ENCODE results near the gene SLC8A3. TPM values are rescaled to one million over a fixed set of nuclear protein-coding genes. Genes with fewer than 3 reads are reported as not detected.

Gene SLC8A3
- total RNA-seq, 3 donors from 2014 or later, result 0.15 to 0.21 (median 0.16) TPM

- no peaks in the 10 kb centered on the region for H3K9me3 Mint-ChIP-seq
Observed at GRCh38 chr14:70189456-70190077, 816 bp upstream of the SLC8A3 start.

DNA sequence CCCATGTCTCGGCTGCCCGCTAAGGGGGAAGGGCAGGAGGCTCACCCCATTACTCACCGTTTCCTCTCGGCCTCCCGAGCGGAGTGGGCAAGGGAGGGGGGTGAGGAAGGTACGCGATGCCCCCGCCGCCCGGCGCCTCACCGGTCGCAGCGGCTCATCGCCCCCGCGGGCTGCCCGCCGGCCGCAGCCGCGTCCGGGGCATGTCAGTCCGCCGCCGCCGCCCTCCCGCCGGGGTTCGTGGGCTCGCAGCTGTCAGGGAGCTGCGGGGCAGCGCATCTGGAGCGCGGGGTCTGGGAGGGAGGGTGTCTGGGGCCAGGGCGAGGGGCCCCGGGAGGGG, 461 bp downstream of the SLC8A3 start:
- no peak for DNase-seq
- no peaks in the 10 kb centered on the region for H3K36me3 Mint-ChIP-seq (ENCODE audit: insufficient read depth)
- peaks cover 57% of the 10 kb centered on the region for H3K27me3 Mint-ChIP-seq (ENCODE audit: low read depth)
- peak; percentile 25 to 39 for ATAC-seq
- no peaks in the 10 kb centered on the region for H3K9me3 Mint-ChIP-seq
- H3K4me3 Mint-ChIP-seq, result peak overlapping the region; percentile 66
- H3K4me1 Mint-ChIP-seq (ENCODE audit: low read depth), result peaks cover 18% of the 10 kb centered on the region

More at GRCh38 chr14:70189456-70190077, 816 bp upstream of the SLC8A3 start:
- no peak for DNase-seq
- H3K4me3 Mint-ChIP-seq, result peak overlapping the region; percentile 64
- H3K4me1 Mint-ChIP-seq (ENCODE audit: low read depth), result peaks cover 18% of the 10 kb centered on the region
- H3K36me3 Mint-ChIP-seq (ENCODE audit: insufficient read depth), result no peaks in the 10 kb centered on the region
- H3K27me3 Mint-ChIP-seq (ENCODE audit: low read depth), result peaks cover 67% of the 10 kb centered on the region
- ATAC-seq, result no peak

DNA sequence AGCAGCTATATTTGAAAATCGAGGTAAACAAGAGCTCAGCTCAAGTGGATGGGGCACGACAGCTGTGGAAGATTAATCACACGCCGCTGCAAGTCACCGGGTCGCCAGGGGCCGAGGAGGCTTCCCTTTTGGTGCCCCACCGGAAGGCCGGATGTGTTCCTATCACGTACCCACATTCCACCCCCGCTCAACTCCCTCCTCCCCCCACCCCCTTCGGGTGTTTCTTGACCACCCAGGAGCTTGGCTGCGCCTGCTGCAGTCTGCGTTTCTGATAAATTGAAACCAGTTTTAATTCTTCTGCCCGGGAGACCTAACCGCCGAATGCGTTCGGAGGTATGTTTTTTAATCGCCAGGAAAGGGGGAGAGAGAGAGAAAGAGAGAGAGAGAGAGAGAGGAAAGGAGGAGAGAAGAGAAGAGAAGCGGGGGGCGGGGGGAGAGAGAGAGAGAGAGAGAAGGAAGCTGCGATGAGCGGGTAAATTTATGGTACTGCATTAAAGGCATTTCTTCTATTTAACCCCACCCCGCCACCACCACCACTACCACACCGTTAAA, 1.8 kb downstream of the SLC8A3 start:
- Mint-ChIP-seq H3K36me3 (ENCODE audit: insufficient read depth) (no peaks in the 10 kb centered on the region), H3K27me3 (ENCODE audit: low read depth) (peaks cover 52% of the 10 kb centered on the region), H3K4me3 (peak overlapping the region; percentile 66), H3K9me3 (no peaks in the 10 kb centered on the region), H3K4me1 (ENCODE audit: low read depth) (peaks cover 18% of the 10 kb centered on the region)
- DNase-seq (no peak), ATAC-seq (no peak)

DNA sequence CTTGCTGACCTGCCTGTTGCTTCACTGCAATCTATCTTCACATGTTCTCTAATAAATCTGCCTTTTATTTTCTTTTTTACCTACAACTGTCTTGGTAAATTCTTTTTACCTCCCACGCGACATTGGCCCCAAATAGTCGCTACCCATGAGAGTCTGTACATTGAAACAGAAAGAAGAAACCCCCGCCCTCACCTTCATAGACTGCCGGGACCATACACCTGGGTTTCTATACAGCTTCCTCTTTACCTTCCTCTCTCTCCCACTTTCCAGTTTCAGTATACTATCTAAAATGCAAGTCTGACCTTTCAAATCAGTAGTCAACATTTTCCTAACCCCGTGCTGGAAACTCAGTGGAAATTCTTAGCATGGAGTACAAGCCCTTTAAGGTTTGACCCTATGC, 4.8 kb downstream of the SLC8A3 start:
- H3K27me3 Mint-ChIP-seq (ENCODE audit: low read depth), result peaks cover 30% of the 10 kb centered on the region
- no peak overlapping the region for H3K4me3 Mint-ChIP-seq

GRCh38 chr14:70181276-70181675, 7.5 kb downstream of the SLC8A3 start:
- H3K36me3 Mint-ChIP-seq (ENCODE audit: insufficient read depth), result no peaks in the 10 kb centered on the region
- no peaks in the 10 kb centered on the region for H3K9me3 Mint-ChIP-seq
- DNase-seq, result no peak
- no peak overlapping the region for H3K4me3 Mint-ChIP-seq
- ATAC-seq, result no peak
- H3K27me3 Mint-ChIP-seq (ENCODE audit: low read depth), result peaks cover 22% of the 10 kb centered on the region
- H3K4me1 Mint-ChIP-seq (ENCODE audit: low read depth), result no peaks in the 10 kb centered on the region

More for the DNA sequence above, 4.8 kb downstream of the SLC8A3 start:
- peaks cover 12% of the 10 kb centered on the region for H3K4me1 Mint-ChIP-seq (ENCODE audit: low read depth)
- ATAC-seq, result no peak
- no peaks in the 10 kb centered on the region for H3K9me3 Mint-ChIP-seq
- H3K36me3 Mint-ChIP-seq (ENCODE audit: insufficient read depth), result no peaks in the 10 kb centered on the region
- no peak for DNase-seq

DNA sequence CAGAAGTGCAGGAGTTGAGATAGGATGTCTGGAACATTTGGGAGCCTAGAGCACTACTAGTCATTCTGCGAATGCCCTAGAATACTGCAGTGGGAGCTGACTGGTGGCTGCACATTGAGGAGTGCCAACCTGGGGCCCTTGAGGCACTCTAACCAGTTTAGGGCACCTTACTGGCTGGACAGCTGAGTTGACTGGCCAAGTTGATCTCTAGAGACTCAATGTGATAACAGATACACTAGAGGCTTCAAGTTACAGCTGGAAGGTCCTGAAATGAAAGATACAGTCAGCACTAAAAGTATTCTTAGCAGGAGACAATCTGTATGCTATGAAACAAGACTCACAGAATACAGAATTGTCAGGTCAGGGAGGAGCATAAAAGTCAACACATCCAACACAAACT, 8.0 kb downstream of the SLC8A3 start:
- ATAC-seq (no peak), DNase-seq (no peak)
- Mint-ChIP-seq H3K4me3 (no peak overlapping the region), H3K4me1 (ENCODE audit: low read depth) (no peaks in the 10 kb centered on the region), H3K36me3 (ENCODE audit: insufficient read depth) (no peaks in the 10 kb centered on the region), H3K27me3 (ENCODE audit: low read depth) (peaks cover 17% of the 10 kb centered on the region), H3K9me3 (no peaks in the 10 kb centered on the region)

GRCh38 chr14:70177081-70177800, 11.5 kb downstream of the SLC8A3 start:
- H3K9me3 Mint-ChIP-seq, result no peaks in the 10 kb centered on the region
- ATAC-seq (no peak), DNase-seq (no peak)
- H3K4me1 Mint-ChIP-seq (ENCODE audit: low read depth), result no peaks in the 10 kb centered on the region
- H3K36me3 Mint-ChIP-seq (ENCODE audit: insufficient read depth), result no peaks in the 10 kb centered on the region
- peaks cover 19% of the 10 kb centered on the region for H3K27me3 Mint-ChIP-seq (ENCODE audit: low read depth)
- H3K4me3 Mint-ChIP-seq, result no peak overlapping the region

DNA sequence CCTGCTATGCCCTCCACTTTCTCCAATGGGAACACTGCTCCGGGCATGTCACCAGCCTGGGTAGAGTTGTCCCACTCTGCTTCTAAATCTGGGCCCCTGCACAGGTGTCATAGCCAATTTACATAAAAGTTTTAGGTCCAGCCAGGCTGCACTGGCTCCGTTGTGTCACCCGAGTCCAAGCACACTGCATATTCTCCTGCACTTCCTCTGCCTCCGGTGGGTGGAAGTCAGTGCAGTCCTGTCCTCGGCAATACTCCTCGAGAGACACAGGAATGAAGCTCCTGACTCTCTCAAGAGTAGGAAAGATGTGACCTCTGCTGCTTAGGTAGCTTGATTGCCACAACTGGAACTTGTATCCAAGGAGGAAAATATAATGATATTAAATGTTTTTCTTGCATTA, 15.2 kb downstream of the SLC8A3 start:
- Mint-ChIP-seq H3K4me3 (no peak overlapping the region), H3K4me1 (ENCODE audit: low read depth) (no peaks in the 10 kb centered on the region), H3K36me3 (ENCODE audit: insufficient read depth) (no peaks in the 10 kb centered on the region), H3K27me3 (ENCODE audit: low read depth) (peaks cover 20% of the 10 kb centered on the region), H3K9me3 (no peaks in the 10 kb centered on the region)
- ATAC-seq (no peak), DNase-seq (no peak)

GRCh38 chr14:70171726-70172125, 17.0 kb downstream of the SLC8A3 start:
- no peaks in the 10 kb centered on the region for H3K4me1 Mint-ChIP-seq (ENCODE audit: low read depth)
- H3K4me3 Mint-ChIP-seq, result no peak overlapping the region
- H3K36me3 Mint-ChIP-seq (ENCODE audit: insufficient read depth), result no peaks in the 10 kb centered on the region
- peaks cover 17% of the 10 kb centered on the region for H3K27me3 Mint-ChIP-seq (ENCODE audit: low read depth)
- no peak for DNase-seq
- no peaks in the 10 kb centered on the region for H3K9me3 Mint-ChIP-seq
- no peak for ATAC-seq

- no peak for ATAC-seq
- Mint-ChIP-seq H3K9me3 (no peaks in the 10 kb centered on the region), H3K4me3 (no peak overlapping the region), H3K4me1 (ENCODE audit: low read depth) (no peaks in the 10 kb centered on the region), H3K36me3 (ENCODE audit: insufficient read depth) (no peaks in the 10 kb centered on the region), H3K27me3 (ENCODE audit: low read depth) (peaks cover 17% of the 10 kb centered on the region)
- no peak for DNase-seq
Observed at GRCh38 chr14:70170976-70171375, 17.8 kb downstream of the SLC8A3 start.

GRCh38 chr14:70168406-70168805, 20.3 kb downstream of the SLC8A3 start:
- Mint-ChIP-seq H3K36me3 (ENCODE audit: insufficient read depth) (no peaks in the 10 kb centered on the region), H3K9me3 (no peaks in the 10 kb centered on the region), H3K4me3 (no peak overlapping the region), H3K4me1 (ENCODE audit: low read depth) (no peaks in the 10 kb centered on the region), H3K27me3 (ENCODE audit: low read depth) (peaks cover 12% of the 10 kb centered on the region)
- DNase-seq (no peak), ATAC-seq (no peak)

- no peaks in the 10 kb centered on the region for H3K4me1 Mint-ChIP-seq (ENCODE audit: low read depth)
- no peak for DNase-seq
- no peak for ATAC-seq
Observed at GRCh38 chr14:70166530-70167203, 22.1 kb downstream of the SLC8A3 start.

DNA sequence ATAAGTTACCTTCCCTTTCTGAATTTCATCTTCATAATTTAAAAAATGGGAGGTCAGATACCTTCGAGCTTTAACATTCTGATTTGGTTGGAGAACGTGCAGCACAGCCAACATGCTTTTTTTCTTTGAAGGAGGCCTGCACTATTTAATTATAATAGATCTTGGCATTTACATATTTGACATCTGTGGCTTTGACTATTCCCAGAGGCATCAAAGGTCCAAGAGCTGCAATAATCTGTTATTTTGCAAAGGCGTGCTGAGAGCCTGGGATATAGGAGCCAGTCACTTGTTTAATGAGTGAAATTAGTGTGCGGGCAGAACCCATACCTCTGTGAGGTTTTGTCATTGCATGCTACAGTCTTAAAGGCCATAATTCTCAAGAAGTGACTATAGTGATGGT, 26.4 kb downstream of the SLC8A3 start:
- DNase-seq (no peak), ATAC-seq (no peak)
- H3K4me3 Mint-ChIP-seq, result no peak overlapping the region
- H3K36me3 Mint-ChIP-seq (ENCODE audit: insufficient read depth), result no peaks in the 10 kb centered on the region
- peaks cover 2% of the 10 kb centered on the region for H3K27me3 Mint-ChIP-seq (ENCODE audit: low read depth)
- H3K4me1 Mint-ChIP-seq (ENCODE audit: low read depth), result no peaks in the 10 kb centered on the region
- no peaks in the 10 kb centered on the region for H3K9me3 Mint-ChIP-seq

More at GRCh38 chr14:70166530-70167203, 22.1 kb downstream of the SLC8A3 start:
- H3K9me3 Mint-ChIP-seq, result no peaks in the 10 kb centered on the region
- no peaks in the 10 kb centered on the region for H3K36me3 Mint-ChIP-seq (ENCODE audit: insufficient read depth)
- H3K4me3 Mint-ChIP-seq, result no peak overlapping the region
- H3K27me3 Mint-ChIP-seq (ENCODE audit: low read depth), result peaks cover 9% of the 10 kb centered on the region

GRCh38 chr14:70156592-70156991, 32.2 kb downstream of the SLC8A3 start:
- no peak for ATAC-seq
- DNase-seq, result no peak
- Mint-ChIP-seq H3K9me3 (no peaks in the 10 kb centered on the region), H3K27me3 (ENCODE audit: low read depth) (peaks cover 10% of the 10 kb centered on the region), H3K36me3 (ENCODE audit: insufficient read depth) (no peaks in the 10 kb centered on the region), H3K4me1 (ENCODE audit: low read depth) (no peaks in the 10 kb centered on the region), H3K4me3 (no peak overlapping the region)
